Measurements from ENCODE around the gene ERI3. TPM values are rescaled to one million over a fixed set of nuclear protein-coding genes. Genes with fewer than 3 reads are reported as not detected.

Gene ERI3
- total RNA-seq, 1 experiment from 2014 or later, result 74.7 TPM

DNA sequence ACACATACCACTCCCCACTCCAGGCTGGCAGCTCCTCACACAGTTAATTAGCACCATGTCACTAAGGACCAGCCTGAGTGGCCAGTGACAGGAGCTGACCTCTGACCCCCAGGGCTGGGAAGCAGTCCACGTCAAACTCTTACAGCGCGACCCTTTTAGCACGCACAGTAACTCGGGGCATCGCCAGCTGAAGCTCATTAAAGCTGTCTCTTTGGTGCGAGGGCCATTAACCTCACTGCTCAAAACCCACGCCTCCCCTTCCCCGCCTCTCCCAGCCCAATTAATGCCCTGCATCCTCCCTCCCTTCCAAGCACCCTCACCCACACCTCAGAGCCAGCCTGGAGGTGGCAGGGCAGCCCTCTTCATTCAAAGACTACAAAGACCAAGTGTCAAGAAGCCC is 110.1 kb downstream of the ERI3 start (continued):
- no peak for TF ChIP-seq ZNF416 (CRISPR knock-in tag; IDR thresholded peaks at IDR 0.05)

- POLR2A ChIA-PET, result no interaction called here
- Mint-ChIP-seq H3K4me1 (peaks cover 35% of the 10 kb centered on the region), H3K27me3 (ENCODE audit: low read depth) (no peaks in the 10 kb centered on the region), H3K4me3 (no peak overlapping the region), H3K27ac (no peak overlapping the region), H3K36me3 (no peaks in the 10 kb centered on the region; the same call in 1 of the 2 replicates), H3K9me3 (no peaks in the 10 kb centered on the region)
- ATAC-seq (no peak), DNase-seq (ENCODE audit: low spot score) (no peak)
- CTCF ChIA-PET, result no interaction called here
- TF ChIP-seq KAT7 (CRISPR knock-in tag; IDR thresholded peaks at IDR 0.05; ENCODE audit: borderline replicate concordance) (no peak), SMAD3 (CRISPR knock-in tag; IDR thresholded peaks at IDR 0.05; ENCODE audit: borderline replicate concordance) (no peak), SP1 (CRISPR knock-in tag; conservative IDR thresholded peaks at IDR 0.05) (no peak), ZNF121 (CRISPR knock-in tag; IDR thresholded peaks at IDR 0.05) (no peak), ZSCAN18 (CRISPR knock-in tag; IDR thresholded peaks at IDR 0.05) (no peak), EMX1 (CRISPR knock-in tag; IDR thresholded peaks at IDR 0.05) (no peak), TEAD4 (CRISPR knock-in tag; IDR thresholded peaks at IDR 0.05) (no peak), ESRRA (CRISPR knock-in tag; IDR thresholded peaks at IDR 0.05; ENCODE audit: borderline replicate concordance) (no peak), NR3C1 (CRISPR knock-in tag; conservative IDR thresholded peaks at IDR 0.05; ENCODE audit: low read depth) (no peak)
- TF ChIP-seq, protein P1, sequence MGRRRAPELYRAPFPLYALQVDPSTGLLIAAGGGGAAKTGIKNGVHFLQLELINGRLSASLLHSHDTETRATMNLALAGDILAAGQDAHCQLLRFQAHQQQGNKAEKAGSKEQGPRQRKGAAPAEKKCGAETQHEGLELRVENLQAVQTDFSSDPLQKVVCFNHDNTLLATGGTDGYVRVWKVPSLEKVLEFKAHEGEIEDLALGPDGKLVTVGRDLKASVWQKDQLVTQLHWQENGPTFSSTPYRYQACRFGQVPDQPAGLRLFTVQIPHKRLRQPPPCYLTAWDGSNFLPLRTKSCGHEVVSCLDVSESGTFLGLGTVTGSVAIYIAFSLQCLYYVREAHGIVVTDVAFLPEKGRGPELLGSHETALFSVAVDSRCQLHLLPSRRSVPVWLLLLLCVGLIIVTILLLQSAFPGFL (CRISPR knock-in tag; IDR thresholded peaks at IDR 0.05; ENCODE audit: borderline replicate concordance), result no peak
- TF ChIP-seq, protein P2, sequence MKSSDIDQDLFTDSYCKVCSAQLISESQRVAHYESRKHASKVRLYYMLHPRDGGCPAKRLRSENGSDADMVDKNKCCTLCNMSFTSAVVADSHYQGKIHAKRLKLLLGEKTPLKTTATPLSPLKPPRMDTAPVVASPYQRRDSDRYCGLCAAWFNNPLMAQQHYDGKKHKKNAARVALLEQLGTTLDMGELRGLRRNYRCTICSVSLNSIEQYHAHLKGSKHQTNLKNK (CRISPR knock-in tag; IDR thresholded peaks at IDR 0.05), result no peak
- TF ChIP-seq, protein P3, sequence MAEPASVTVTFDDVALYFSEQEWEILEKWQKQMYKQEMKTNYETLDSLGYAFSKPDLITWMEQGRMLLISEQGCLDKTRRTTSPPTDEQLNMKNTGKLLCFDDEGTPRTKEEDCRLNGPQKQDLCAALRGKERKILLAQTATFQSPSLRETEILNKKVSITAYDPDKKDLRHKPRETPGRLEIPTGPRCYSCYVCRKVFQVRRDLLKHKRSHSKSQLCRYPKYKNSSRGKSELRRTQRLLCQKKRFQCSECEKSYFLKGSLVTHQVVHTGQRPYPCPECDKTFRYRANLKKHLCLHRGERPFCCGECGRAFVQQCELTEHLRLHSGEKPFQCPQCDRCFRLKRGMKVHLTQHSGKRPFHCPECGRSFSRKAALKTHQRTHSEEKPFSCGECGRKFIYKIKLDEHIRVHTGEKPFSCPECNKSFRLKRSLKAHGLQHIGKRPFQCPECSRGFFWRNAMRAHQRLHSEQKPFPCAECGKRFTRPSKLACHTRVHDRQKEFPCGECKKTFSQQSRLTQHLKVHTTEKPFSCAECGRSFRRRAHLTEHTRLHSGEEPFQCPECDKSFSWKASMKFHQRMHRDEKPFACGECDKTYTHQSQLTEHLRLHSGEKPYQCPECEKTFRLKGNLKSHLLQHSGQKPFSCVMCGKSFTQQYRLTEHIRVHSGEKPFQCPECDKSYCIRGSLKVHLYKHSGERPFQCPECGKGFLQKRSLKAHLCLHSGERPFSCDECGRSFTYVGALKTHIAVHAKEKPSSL (CRISPR knock-in tag; conservative IDR thresholded peaks at IDR 0.05), result no peak
- TF ChIP-seq, protein P4, sequence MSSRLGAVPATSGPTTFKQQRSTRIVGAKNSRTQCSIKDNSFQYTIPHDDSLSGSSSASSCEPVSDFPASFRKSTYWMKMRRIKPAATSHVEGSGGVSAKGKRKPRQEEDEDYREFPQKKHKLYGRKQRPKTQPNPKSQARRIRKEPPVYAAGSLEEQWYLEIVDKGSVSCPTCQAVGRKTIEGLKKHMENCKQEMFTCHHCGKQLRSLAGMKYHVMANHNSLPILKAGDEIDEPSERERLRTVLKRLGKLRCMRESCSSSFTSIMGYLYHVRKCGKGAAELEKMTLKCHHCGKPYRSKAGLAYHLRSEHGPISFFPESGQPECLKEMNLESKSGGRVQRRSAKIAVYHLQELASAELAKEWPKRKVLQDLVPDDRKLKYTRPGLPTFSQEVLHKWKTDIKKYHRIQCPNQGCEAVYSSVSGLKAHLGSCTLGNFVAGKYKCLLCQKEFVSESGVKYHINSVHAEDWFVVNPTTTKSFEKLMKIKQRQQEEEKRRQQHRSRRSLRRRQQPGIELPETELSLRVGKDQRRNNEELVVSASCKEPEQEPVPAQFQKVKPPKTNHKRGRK (CRISPR knock-in tag; IDR thresholded peaks at IDR 0.05; ENCODE audit: borderline replicate concordance), result no peak
Observed at GRCh38 chr1:44243782-44244495, 111.1 kb downstream of the ERI3 start.

DNA sequence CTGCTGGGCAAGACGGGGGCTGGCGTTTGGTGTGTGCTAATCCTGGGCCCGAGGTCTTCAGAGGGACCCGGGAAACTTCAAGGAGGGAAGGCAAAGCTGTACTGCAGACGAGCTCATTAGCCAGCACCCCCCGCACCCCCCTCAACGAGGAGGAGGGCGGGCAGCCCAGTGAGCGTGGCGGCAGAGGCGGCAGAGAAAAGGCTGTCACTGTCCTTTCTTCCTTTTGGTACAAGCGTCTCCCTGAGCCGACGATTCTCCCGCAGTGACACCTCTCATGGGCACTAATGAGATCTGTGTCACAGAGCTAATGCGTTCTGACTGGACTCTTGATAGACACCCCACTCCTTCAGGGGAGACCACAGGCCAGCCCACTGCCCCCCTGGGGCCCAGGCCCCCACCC is 112.3 kb downstream of the ERI3 start:
- H3K27ac Mint-ChIP-seq, result no peak overlapping the region
- TF ChIP-seq USF1 (CRISPR knock-in tag; IDR thresholded peaks at IDR 0.05) (no peak), JAZF1 (CRISPR knock-in tag; IDR thresholded peaks at IDR 0.05) (no peak), TEAD4 (CRISPR knock-in tag; IDR thresholded peaks at IDR 0.05) (no peak), NFE2L1 (CRISPR knock-in tag; IDR thresholded peaks at IDR 0.05) (no peak), CREB1 (CRISPR knock-in tag; IDR thresholded peaks at IDR 0.05) (no peak), ZBTB43 (CRISPR knock-in tag; IDR thresholded peaks at IDR 0.05) (no peak), MYBL2 (CRISPR knock-in tag; IDR thresholded peaks at IDR 0.05) (no peak)
- POLR2A ChIA-PET, result no interaction called here
- CTCF ChIA-PET, result interaction anchor here (1.0 kb wide), 1 partner anchor 447 kb away, joined by 3 read pairs; no protein-coding TSS in a partner anchor
- H3K4me1 Mint-ChIP-seq, result peaks cover 36% of the 10 kb centered on the region
- H3K4me3 Mint-ChIP-seq, result no peak overlapping the region
- no peaks in the 10 kb centered on the region for H3K9me3 Mint-ChIP-seq
- no peaks in the 10 kb centered on the region for H3K27me3 Mint-ChIP-seq (ENCODE audit: low read depth)
- H3K36me3 Mint-ChIP-seq, result no peaks in the 10 kb centered on the region
- no peak for ATAC-seq
- no peak for DNase-seq (ENCODE audit: low spot score)

Measured in WTC11 (cell line).